Activated CD4-positive, alpha-beta T cell treated with anti-CD3 and anti-CD28 coated beads for 48 hours (primary cell): Measurements from ENCODE around the gene CLASP2.
A peak's percentile ranks its signal among the peaks of the same experiment; 100 is the strongest.
"Not testable (repeated sequence)": the region's sequence is repeated elsewhere in the genome, so short reads cannot be mapped to it uniquely, and the experiment has no call there.

ENCODE experiments used
- DNase-seq: peaks from one replicate; pipeline ENCODE4 v3.0.0-alpha.2; 2020

CLASP2 gene

GRCh38 chr3:33717866-33718594 lies at the start of gene CLASP2:
Gene CLASP2 (minus strand): TSS chr3:33718254. CDS start chr3:33718002, 252 bp downstream.
- peak; percentile 85 for DNase-seq

GRCh38 chr3:33758864-33759263 lies 40.8 kb upstream of the CLASP2 start:
- no peak for DNase-seq

GRCh38 chr3:33758281-33758680 lies 40.2 kb upstream of the CLASP2 start:
- DNase-seq = no peak

GRCh38 chr3:33754391-33754790 lies 36.3 kb upstream of the CLASP2 start:
- not testable (repeated sequence) for DNase-seq

GRCh38 chr3:33751336-33751735 lies 33.3 kb upstream of the CLASP2 start:
- no peak for DNase-seq

- no peak for DNase-seq
Measured at GRCh38 chr3:33750211-33750548, 32.1 kb upstream of the CLASP2 start.

- no peak for DNase-seq
Measured at GRCh38 chr3:33749546-33750210, 31.6 kb upstream of the CLASP2 start.

- DNase-seq = no peak
Measured at GRCh38 chr3:33746416-33747116, 28.5 kb upstream of the CLASP2 start.

- DNase-seq = no peak
Measured at GRCh38 chr3:33737146-33737545, 19.1 kb upstream of the CLASP2 start.

- DNase-seq = peak; percentile 47
Measured at GRCh38 chr3:33732394-33732793, 14.3 kb upstream of the CLASP2 start.

GRCh38 chr3:33729993-33730392 lies 11.9 kb upstream of the CLASP2 start:
- no peak for DNase-seq

GRCh38 chr3:33724256-33724655 lies 6.2 kb upstream of the CLASP2 start:
- DNase-seq = no peak

- DNase-seq = no peak
Measured at GRCh38 chr3:33722626-33723370, 4.7 kb upstream of the CLASP2 start.

GRCh38 chr3:33722191-33722590 lies 4.1 kb upstream of the CLASP2 start:
- no peak for DNase-seq

GRCh38 chr3:33718595-33718907 lies 497 bp upstream of the CLASP2 start:
- no peak for DNase-seq

- peak; percentile 69 for DNase-seq
Measured at GRCh38 chr3:33717616-33717865, 513 bp downstream of the CLASP2 start.

GRCh38 chr3:33716227-33716626 lies 1.8 kb downstream of the CLASP2 start:
- no peak for DNase-seq

- no peak for DNase-seq
Measured at GRCh38 chr3:33711100-33711499, 7.0 kb downstream of the CLASP2 start.

GRCh38 chr3:33706056-33706455 lies 12.0 kb downstream of the CLASP2 start:
- no peak for DNase-seq

- no peak for DNase-seq
Measured at GRCh38 chr3:33704891-33705290, 13.2 kb downstream of the CLASP2 start.

GRCh38 chr3:33699275-33699674 lies 18.8 kb downstream of the CLASP2 start:
- no peak for DNase-seq

- no peak for DNase-seq
Measured at GRCh38 chr3:33694944-33695343, 23.1 kb downstream of the CLASP2 start.

GRCh38 chr3:33690341-33690740 lies 27.7 kb downstream of the CLASP2 start:
- no peak for DNase-seq
